Sciatic nerve (tissue), 2 donors: ENCODE results near the gene NDUFAF8. TPM values are rescaled to one million over a fixed set of nuclear protein-coding genes. Genes with fewer than 3 reads are reported as not detected.

Source experiments
- ATAC-seq: fragments of 200-7000 bp; cut with Tn5 transposase; one replicate; pipeline ENCODE4 v1.9.1; 2020; ENCODE audit warnings: mild to moderate bottlenecking, moderate library complexity
- DNase-seq: peaks from one replicate; pipeline ENCODE4 v3.0.0-alpha.2; 2020; ENCODE audit warnings: low spot score
- intact Hi-C: fragments of 100-400 bp; cut with DNase I; formaldehyde crosslinking; loops from one replicate; pipeline ENCODE4 v1.14.2; 2022
- total RNA-seq: library from RNA; stranded (reverse); fragmentation: NEBNext Ultra II Directional; extraction: Animal tissue kit (Norgen Biotek cat#: 25700); gene quantifications from one replicate; pipeline ENCODE4 v1.2.1, GENCODE V29; 2021
- donor health status: DM: no; HTN: no; CAD: no.
- donor health status: DM: no; HTN: no; CAD: no.

NDUFAF8 gene
- total RNA-seq, 1 donor from 2014 or later, result 37.4 TPM

DNA sequence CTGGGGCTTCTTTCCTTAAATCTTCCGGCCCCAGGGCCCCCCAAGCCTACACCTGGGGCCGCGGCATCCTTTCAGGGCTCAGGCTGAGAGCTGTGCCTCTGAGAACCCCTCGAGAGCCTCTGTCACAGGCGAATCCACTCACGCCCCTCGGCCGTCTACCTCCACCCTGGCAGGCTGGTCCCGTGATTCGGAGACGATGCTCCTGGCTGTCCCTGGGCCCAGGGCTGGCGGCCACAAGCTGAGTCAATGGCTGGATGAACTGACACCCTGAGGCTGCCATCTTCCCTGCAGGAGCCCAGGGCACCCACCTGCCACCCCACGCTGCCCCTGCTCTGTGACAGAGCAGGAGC lies 4.6 kb upstream of the NDUFAF8 start:
- DNase-seq (no peak), ATAC-seq (no peak)
- intact Hi-C loops, result no loop called here

DNA sequence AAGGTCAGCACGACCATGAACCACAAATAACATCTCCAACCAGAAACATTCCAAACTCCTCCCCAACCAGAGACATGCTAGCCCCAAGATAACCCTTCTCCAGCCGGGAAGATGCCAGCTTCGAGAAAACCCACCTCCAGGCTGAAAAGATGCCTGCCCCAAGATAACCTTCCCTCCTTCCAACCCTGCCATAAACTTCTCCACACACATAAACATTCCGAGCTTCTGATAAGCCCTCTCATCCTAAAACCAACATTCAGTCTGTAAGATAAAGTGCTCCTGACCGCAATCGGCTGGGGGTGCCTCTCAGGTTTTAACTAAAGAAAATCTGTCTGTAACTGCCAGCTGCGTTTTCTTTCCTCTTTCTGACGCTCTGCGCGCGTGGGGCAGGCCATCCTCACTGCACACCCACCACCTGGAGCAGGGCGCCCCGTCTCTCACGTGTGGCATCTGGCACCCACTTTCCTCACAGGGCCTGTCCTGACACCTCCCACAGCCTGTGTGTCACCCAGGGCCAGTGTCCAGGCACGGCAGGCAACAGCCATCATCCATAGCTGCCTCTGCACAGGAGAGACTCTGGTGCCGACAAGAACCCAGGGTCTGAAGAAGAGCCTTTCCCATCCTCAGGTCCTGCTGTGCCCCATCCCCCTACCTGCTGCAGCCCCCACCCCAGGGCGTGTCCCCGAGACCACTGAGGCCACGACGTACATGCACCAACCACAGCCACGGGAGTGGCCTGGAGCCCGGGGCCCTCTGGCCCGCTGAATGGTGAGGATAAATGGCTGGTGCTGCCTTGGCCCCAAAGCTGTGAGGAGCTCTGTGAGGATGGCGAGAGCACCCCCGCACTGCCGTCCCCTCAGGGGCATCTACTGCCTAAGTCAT lies 3.9 kb upstream of the NDUFAF8 start:
- DNase-seq, result no peak
- no peak for ATAC-seq
- intact Hi-C loops, result no loop called here

DNA sequence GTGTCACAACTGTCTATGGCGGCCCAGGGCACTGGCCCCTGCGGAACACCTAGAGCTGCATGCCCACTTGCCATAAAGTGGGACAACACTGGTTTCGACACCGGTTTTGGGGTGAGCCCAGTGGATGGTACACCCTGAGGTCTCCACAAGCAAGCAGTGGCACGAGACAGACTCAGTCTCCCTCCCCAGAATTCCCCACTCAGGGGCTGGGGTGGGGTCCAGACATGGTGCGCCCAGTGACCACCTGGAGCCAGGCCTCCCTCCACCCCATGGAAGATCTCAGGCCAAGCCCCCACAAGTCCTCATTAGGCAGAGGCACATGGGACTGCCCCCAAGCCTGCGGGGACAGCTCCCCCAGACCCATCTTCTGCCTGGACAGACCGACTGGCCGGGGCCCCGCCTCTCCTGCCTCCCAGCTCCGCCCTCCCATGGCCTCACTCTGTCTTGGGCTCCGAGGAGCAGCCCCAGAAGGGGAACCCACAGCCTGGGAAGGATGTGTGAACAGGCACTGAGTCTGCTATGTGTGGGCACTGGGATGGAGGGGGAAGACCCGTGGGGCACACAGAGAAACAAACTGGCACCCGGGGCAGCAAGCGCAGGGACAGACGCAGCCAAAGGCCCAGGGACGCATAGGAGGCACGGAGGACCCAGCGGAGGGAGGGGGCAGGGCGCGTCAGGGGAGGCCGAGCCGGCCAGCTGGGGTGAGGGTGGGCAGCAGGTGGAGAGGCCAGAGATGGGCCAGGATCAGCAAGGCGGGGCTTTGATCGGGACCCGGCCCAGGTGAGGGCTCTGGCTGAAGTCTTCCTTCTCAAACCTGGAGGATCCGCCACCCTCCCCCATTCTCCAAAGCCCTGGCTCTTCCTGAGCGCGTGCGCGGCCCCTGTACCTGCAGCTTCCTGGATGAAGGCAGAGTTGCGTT lies 3.0 kb upstream of the NDUFAF8 start:
- ATAC-seq, result no peak
- intact Hi-C loops, result no loop called here
- no peak for DNase-seq

DNA sequence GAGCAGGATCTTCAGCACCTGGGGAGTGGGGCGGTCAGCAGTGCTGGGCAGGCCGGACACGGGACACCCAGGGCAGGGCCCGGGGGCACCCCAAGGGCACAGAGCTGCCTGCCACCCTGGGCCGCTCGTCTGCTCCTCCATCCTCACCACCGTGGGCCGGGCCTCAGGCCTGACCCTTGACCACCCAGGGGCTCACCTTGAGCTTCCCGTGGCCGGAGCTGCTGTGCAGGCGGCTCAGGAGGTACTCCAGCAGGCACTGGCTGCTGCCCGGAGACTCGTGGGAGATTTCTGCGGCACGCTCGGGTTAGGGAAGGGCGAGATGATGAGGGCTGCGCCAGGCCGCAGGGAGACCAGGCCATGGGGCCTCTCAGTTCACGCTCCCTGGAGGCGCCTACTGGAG lies 2.3 kb upstream of the NDUFAF8 start:
- intact Hi-C loops, result no loop called here
- ATAC-seq (no peak), DNase-seq (no peak)

DNA sequence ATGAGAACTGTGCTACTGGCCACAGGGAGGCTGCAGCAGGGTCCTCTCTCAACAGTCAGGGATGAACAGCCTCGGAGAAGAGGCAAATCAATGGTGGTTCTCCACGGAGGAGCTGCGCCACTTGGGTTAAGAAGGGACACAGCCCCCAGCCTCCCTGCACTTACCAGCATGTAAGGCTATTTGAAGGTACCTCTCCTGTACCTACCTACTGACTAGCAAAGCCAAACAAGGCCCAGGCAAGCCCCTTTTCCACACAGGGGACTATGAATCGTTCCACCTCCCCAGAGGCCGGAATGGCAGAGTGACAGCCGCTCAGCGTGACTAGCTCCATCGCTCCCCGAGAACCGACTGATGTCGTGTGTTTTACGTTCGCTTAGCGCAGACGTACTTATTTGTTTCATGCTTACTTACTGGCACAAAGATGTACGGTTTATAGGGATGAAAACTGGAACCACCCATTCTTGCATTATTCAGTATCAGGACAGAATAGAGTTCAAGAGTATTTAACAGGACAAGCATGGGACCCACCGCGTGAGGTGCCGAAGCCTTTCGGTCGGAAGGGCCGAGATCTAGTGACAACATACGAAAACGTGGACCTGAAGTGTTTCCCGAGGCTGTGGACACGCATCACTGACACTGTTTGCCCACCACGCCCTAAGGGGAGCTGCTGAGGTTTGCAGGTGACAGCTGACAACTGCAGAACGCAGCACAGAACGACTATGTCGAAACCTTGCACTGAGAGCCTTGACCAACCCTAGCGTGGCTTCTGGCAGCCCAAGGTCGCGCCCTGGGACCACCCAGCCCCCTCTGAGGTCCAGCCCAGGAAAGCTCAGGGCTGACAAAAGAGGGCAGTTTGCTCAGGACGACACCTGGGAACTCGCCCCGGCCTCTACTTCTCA lies 1.3 kb upstream of the NDUFAF8 start:
- intact Hi-C loops, result no loop called here
- DNase-seq, result no peak
- ATAC-seq, result no peak

DNA sequence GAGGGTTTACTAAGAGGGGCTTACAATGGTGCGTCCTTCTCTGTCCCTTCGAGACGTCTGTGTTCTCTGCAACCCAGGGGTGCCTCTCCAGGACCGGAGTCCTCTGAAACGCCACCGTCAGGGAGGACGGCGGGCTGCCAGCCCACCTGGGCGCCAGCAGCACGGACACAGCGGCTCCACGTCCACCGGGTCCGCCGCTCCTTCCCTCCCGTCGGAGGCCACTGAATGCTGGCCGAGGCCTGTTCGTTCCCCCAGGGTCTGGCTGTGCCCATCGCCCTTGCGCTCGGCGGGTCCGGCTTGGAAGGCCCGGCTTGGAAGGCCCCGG lies 666 bp upstream of the NDUFAF8 start:
- ATAC-seq, result no peak
- no peak for DNase-seq
- intact Hi-C loops, result no loop called here

DNA sequence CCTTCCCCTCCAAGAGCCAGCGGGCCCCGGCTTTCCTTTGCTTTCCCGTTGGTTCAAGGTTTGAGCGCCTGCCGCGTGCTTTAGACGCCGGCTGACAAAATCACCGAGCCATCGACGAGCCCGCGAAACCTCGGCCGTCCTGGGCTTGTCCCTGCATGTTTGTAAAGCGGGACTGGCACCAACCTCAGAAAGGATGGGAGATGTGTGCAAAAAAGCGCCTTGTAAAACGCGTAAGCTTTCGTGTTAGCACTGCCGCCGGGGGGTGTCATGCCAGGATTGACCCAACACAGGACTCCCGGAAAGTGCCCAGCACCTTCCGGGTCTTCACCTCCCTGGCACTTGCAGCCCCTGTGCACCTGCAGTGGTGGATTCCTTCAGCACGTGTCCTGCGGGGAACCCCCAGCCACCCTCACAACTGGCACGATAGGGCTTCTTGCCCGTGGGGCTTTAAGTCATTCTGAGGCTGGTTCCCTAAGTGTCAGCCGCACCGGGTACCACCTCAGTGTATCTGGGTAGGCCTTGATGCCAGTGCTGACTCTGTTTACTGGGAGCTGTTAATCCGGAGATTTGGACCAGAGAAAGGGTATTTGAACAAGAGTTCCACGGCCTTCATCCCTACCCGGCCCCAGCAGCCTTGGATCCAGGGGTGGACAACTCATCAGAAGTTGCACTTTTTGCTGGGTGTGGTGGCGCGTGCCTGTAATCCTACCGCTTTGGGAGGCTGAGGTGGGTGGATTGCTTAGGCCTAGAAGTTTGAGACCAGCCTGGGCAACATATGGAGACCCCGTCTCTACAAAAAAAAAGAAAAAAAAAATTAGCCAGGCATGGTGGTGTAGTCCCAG lies 817 bp downstream of the NDUFAF8 start:
- intact Hi-C loops, result no loop called here
- ATAC-seq (no peak), DNase-seq (no peak)

DNA sequence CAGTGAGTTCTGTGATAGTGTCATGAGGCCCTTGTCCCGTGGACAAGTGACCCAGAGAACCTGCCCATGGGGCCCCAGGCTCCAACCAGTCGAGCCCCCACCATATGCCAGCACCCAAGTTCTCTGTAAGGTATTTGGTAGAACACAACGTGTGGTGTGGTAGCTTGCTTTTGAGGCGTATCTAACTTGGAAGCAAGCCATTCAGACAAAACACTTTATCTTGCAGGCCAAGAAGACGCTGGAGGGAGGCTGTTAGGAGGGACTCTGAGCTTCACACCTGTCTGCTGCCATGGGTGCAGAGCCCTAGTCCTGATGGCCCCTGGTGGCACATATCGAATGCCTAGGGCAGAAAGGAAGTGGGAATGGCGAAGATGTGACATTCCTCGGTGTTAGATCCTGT lies 1.6 kb downstream of the NDUFAF8 start:
- intact Hi-C loops, result no loop called here
- ATAC-seq, result no peak

DNA sequence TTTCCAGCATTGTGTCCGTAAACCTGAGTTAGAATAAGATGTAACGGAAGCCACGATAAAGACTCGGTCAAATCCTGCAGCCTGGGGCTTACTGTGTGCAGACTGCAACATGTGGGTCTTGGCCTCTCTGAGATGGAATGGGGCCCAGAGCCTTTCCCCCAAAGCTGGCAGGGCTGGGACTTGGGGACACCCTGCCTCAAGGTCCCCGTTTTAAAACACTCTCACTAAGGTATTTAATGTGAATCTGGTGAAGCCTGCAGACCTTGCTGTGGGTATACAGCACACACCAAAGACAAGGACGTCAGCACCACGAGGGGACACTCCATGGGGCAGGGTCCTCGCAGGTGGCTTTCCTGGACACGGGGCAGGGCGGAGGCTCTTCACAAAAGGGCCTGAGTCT lies 2.1 kb downstream of the NDUFAF8 start:
- ATAC-seq, result no peak
- intact Hi-C loops, result no loop called here
- DNase-seq, result no peak

More for the DNA sequence above, 1.6 kb downstream of the NDUFAF8 start:
- DNase-seq, result no peak

DNA sequence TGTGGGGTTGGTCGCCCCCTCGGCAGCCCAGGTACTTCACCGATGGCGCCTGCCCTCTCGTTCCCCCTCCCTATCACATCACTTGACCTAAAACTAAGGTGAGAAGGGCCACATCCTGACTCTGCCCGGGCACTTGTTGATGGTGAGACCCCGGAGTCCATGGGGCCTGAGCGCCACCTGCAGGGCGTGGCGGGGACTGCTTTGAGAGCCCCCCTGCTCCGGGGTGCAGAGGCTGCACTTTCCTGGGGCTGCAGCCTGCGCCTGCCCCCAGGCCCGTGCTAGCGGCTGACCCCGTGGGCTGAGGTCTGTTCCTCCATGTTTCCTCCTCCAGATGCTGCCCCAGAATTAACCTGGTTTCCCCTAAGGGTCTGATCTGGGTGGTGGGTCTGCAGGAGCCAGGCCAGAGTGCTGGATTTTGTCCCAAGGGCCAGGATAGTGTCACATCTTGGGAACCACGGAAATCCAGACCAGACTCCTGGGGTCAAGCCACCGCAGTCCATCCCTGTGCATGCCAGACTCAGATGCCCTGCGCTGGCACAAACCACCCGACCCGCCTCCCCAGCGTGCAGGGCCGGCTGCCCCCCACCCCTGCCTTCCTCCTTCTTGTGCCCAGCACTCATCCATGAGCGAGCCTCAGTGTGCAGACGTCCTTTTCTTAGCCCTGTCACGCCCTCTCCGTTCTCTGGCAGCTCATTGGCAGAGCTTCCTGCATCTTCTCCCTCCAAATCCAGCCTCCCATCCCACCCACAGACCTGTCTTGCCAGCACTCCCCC lies 2.7 kb downstream of the NDUFAF8 start:
- intact Hi-C loops, result no loop called here
- ATAC-seq (no peak), DNase-seq (peak; percentile 82)

DNA sequence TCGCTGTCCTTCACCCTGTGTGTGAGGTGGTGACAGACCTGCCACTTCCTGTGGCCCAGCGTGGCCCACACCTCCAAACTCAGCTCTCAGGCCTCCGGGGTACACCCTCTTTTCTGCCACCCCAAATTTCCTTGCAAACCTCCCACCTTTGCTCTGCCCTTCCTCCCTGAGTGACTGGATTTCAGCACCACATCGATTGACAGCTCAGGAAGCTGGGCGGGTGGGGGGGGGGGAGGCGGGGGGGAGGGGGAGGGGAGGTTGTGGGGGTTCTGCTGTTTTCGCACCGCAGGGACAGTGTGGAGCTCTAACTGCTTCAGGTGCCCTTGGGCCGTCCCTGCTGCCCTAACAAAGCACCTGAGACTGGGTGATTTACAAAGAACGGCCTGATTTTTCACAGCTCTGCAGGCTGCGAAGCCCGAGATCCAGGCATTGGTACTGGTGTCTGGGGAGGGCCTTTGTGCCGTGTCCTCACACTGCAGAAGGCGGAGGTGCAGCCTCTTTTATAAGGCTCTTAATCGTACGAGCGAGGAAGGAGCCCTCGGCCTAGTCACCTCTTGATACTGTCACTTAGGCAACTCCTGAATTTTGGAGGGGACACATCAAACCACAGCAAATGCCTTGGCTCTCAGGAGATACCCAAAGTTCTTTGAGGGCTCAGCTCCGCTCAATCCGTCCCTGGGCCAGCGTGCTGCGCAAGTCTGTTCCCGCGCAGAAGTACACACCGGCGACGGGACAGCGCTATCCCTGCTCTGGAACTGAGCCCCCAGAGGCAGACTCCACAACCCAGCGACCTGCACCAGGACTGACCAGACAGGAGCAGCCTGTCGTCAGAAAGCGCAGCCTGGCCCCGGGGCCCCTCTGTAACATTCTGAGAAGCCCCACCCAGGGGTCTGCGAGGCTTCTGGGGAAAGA lies 3.6 kb downstream of the NDUFAF8 start:
- intact Hi-C loops, result no loop called here
- no peak for DNase-seq
- no peak for ATAC-seq

DNA sequence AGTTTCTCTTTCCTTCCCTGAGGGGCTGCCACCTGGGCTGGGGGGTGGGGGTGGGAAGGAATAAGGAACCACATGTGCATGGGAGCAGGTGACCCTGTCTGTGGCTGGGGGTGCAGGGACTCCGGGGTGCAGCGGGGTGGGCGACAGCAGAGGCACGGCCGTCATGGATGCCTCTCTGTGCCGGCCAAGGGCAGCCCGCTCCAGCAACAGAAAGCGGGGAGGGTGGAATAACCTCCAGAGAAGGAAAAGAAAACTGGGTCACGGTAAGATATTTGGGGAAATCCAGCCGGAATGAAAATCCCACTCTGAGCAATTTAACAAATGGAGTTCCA lies 4.2 kb downstream of the NDUFAF8 start:
- ATAC-seq, result no peak
- intact Hi-C loops, result no loop called here

DNA sequence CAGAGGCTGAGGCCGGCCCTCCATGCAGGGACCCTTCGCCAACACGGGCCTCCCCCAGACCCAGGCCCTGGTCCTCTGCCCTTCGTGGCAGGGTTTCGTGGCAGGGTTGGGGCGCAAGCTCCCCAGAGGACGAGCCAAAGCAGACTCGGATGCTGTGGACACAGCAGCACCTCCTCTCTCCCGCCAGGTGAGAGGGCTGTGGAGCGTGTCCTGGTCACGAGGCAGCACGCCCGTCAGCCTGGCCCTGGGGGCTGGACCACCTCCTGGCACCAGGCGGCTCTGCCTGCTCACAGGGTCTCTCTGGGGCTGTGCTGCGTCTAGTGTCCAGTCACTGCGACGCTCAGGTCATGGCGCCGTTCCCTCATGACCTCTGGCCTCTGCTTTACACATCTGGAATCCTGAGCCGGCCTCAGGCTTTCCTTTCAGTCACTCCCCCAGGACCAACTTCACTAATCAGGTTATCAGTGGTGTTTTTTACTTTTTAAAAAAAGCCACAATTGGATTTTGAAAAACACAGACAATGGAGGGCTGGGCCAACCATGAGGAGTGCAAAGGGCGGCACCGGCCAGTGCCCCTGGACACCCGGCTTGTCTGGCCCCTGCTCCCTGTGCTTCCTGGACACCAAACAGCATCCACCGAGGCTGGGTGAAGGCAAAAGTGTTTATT lies 5.4 kb downstream of the NDUFAF8 start:
- ATAC-seq (peak; percentile 10), DNase-seq (no peak)
- intact Hi-C loops, result no loop called here

More for the DNA sequence above, 4.2 kb downstream of the NDUFAF8 start:
- no peak for DNase-seq

DNA sequence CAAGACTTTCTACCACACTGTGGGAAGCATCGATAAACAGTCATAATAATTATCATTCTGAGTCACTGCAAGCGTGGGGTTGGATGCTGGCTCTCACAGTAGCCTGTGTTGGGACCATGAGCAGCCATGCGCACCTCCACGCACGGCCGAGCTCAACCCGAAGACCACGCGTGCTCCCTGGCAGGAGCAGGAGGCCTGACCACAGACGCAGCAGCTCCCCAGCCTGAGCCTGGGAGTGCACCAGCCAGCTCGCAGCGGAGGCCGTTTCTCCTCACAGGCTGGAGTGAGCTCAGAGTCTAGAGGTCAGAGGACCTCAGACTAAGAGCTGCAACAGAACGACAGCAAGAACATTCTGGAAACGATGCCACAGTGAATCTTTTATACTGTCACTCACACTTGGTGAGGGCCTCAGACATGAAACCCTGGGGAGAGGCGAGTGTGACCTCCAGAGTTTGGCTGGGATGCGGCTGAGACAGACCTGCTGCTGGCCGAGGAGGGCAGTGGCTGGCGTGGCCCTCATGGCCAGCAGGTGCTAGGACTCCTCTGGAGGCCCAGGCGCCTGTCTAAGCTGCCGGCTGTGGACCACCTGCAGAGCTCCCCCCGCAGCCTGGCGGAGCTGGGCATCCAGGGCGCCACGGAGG lies 6.0 kb downstream of the NDUFAF8 start:
- ATAC-seq, result no peak
- intact Hi-C loops, result no loop called here
- DNase-seq, result no peak

DNA sequence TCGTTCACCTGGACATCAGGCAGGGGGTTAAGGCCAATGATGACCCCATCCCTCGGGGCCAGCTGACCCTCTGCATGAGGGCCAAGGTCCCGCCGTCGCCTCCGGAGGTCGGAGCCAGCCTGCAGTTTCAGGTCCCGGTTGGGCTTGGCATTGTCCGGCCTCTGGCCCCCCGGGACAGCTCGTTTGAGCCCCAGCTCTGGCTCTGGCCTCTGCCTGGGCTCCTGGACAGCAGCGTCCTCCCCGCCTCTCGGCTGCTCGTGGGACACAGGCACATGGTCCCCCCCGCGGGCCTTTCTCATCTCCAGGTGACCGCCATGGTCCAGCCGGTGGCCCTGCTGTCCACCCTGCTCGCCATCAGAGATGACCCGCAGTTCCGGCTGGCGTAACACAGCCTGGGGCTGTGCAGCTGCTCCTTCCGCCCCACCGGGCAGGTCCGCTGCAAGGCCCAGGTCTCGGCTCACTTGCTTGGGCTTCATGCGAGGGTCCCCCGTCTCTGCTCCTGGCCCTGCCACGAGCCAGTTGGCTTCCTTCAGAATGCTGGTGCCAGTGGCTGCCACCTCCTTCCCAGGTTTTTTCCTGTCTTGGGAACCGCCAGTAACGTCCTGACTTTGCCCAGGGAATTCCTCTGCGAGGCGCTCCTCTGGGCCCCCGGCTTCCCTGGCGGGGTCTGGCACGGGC lies 6.7 kb downstream of the NDUFAF8 start:
- no peak for DNase-seq
- intact Hi-C loops, result no loop called here

DNA sequence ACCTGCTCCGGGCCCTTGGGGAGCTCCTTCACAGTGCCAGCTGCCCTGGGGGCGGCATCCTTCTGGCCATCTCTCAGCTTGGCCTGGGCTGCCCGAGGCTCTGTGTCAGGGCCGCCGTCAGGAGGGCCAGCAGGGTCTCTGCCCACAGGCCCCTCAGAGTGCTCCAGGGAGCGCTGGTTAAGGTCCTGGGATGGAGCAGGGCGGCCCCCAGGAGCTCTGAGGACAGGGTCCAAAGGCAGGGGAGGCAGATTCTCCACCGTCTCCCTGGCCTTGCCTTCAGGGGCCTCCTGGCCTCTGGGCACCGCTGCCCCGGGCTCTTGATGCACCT lies 7.2 kb downstream of the NDUFAF8 start:
- ATAC-seq, result peak; percentile 5
- intact Hi-C loops, result no loop called here
- DNase-seq, result no peak

More for the DNA sequence above, 6.7 kb downstream of the NDUFAF8 start:
- ATAC-seq, result no peak
